HEK293 (cell line): ENCODE results near the gene STK4.

Experiments
- CTCF ChIA-PET: fragments of 350-600 bp; formaldehyde crosslinking; extraction: SDS; loops from one replicate; lab custom pipeline; 2021; ENCODE audit warnings: antibody characterized with exemption; lab: Yijun Ruan, JAX
- POLR2A ChIA-PET: fragments of 300-600 bp; formaldehyde crosslinking; extraction: SDS; loops from one replicate; lab custom pipeline; 2020; ENCODE audit warnings: antibody characterized with exemption, inconsistent platforms; lab: Yijun Ruan, JAX
- H3K27ac ChIP-seq: fragments of 200-500 bp; sonication (Bioruptor generic); 2 replicates; pipeline ENCODE4 v1.5.1; 2014; ENCODE audit warnings: low read depth, low read length, control low read depth, inconsistent platforms; ENCODE audit errors: extremely low read depth
- H3K36me3 ChIP-seq, 2 experiments: fragments of 200-500 bp in 1 of 2; sonication (Bioruptor generic) in 1 of 2; 1 replicate in 1 of 2; 2 replicates in 1 of 2; pipeline ENCODE4 v1.5.1; 2014 to 2017; ENCODE audit warnings: inconsistent platforms in 2 of 2, low read length in 2 of 2; ENCODE audit not compliant: control insufficient read depth in 2 of 2, insufficient read depth in 1 of 2
- H3K4me1 ChIP-seq: fragments of 200-500 bp; sonication (Bioruptor generic); 2 replicates; pipeline ENCODE4 v1.5.1; 2014; ENCODE audit warnings: mild to moderate bottlenecking, low read length, inconsistent platforms; ENCODE audit not compliant: control insufficient read depth, insufficient read depth
- H3K4me3 ChIP-seq: 2 replicates; pipeline ENCODE4 v1.5.1; 2011; ENCODE audit warnings: low read depth, mild to moderate bottlenecking, control low read depth, low read length, moderate library complexity
- H3K9me3 ChIP-seq: fragments of 200-500 bp; sonication (Bioruptor generic); 2 replicates; pipeline ENCODE4 v1.5.1; 2014; ENCODE audit warnings: low read depth, low read length, inconsistent platforms; ENCODE audit not compliant: control insufficient read depth, insufficient read depth
- FEZF1 ChIP-seq: fragments of 450-650 bp; formaldehyde crosslinking; IDR thresholded peaks from 2 replicates; pipeline ENCODE4 v1.5.1; 2016; ENCODE audit warnings: missing biosample characterization, missing genetic modification characterization
- PATZ1 ChIP-seq: fragments of 450-650 bp; formaldehyde crosslinking; IDR thresholded peaks from 2 replicates; pipeline ENCODE4 v1.5.1; 2016; ENCODE audit warnings: missing biosample characterization, missing genetic modification characterization
- PRDM6 ChIP-seq: fragments of 450-650 bp; formaldehyde crosslinking; IDR thresholded peaks from 2 replicates; pipeline ENCODE4 v1.5.1; 2017; ENCODE audit warnings: missing biosample characterization, missing genetic modification characterization
- REPIN1 ChIP-seq: fragments of 450-650 bp; formaldehyde crosslinking; IDR thresholded peaks from 2 replicates; pipeline ENCODE4 v1.5.1; 2017; ENCODE audit warnings: missing biosample characterization, missing genetic modification characterization, low read depth
- ZBTB8A ChIP-seq: fragments of 450-650 bp; formaldehyde crosslinking; IDR thresholded peaks from 2 replicates; pipeline ENCODE4 v1.5.1; 2016; ENCODE audit warnings: missing biosample characterization, missing genetic modification characterization
- ZIC2 ChIP-seq: fragments of 450-650 bp; formaldehyde crosslinking; IDR thresholded peaks from 2 replicates; pipeline ENCODE4 v1.5.1; 2016; ENCODE audit warnings: missing biosample characterization, missing genetic modification characterization
- ZNF140 ChIP-seq: fragments of 450-650 bp; formaldehyde crosslinking; IDR thresholded peaks from 2 replicates; pipeline ENCODE4 v1.5.1; 2016; ENCODE audit warnings: missing biosample characterization, missing genetic modification characterization
- ZNF518A ChIP-seq: fragments of 450-650 bp; formaldehyde crosslinking; conservative IDR thresholded peaks from 2 replicates; pipeline ENCODE4 v1.5.1; 2016; ENCODE audit warnings: low read depth, missing biosample characterization, missing genetic modification characterization
- ZNF544 ChIP-seq: fragments of 450-650 bp; formaldehyde crosslinking; IDR thresholded peaks from 2 replicates; pipeline ENCODE4 v1.5.0; 2017; ENCODE audit warnings: missing biosample characterization, missing genetic modification characterization
- ZNF600 ChIP-seq: fragments of 450-650 bp; formaldehyde crosslinking; IDR thresholded peaks from 2 replicates; pipeline ENCODE4 v1.5.1; 2016; ENCODE audit warnings: missing biosample characterization, missing genetic modification characterization
- ZNF654 ChIP-seq: fragments of 450-650 bp; formaldehyde crosslinking; IDR thresholded peaks from 2 replicates; pipeline ENCODE4 v1.5.1; 2016; ENCODE audit warnings: low read depth, missing biosample characterization, missing genetic modification characterization
- ZNF677 ChIP-seq: fragments of 450-650 bp; IDR thresholded peaks from 2 replicates; pipeline ENCODE4 v1.5.0; 2018; ENCODE audit warnings: missing biosample characterization, mild to moderate bottlenecking, missing genetic modification characterization, moderate library complexity
- ZNF785 ChIP-seq: fragments of 450-650 bp; formaldehyde crosslinking; IDR thresholded peaks from 2 replicates; pipeline ENCODE4 v1.5.1; 2016; ENCODE audit warnings: missing biosample characterization, missing genetic modification characterization

STK4 gene

GRCh38 chr20:44955270-44955669, 11.0 kb upstream of the STK4 start:
- H3K36me3 ChIP-seq, result peaks cover 18 to 67% of the 10 kb centered on the region in 2 experiments; a peak in 2 of 3 replicates
- no peak overlapping the region for H3K27ac ChIP-seq
- TF ChIP-seq ZNF654 (tag by site-specific recombination) (no peak), ZNF544 (no peak), ZNF140 (tag by site-specific recombination) (no peak)
- TF ChIP-seq, all 188 proteins: peak for 0
- Histone ChIP-seq H3K4me3 (no peak overlapping the region), H3K4me1 (peaks cover 4% of the 10 kb centered on the region), H3K9me3 (no peaks in the 10 kb centered on the region)
- POLR2A ChIA-PET, result no interaction called here
- CTCF ChIA-PET, result no interaction called here

GRCh38 chr20:44956410-44956809, 9.9 kb upstream of the STK4 start:
- 0 out of 2 replicates have a peak, but pooled peaks have one; percentile 7 for TF ChIP-seq FEZF1 (tag by site-specific recombination)
- TF ChIP-seq ZNF785 (tag by site-specific recombination), result no peak
- TF ChIP-seq, all 188 proteins: peak for 1
- no peak overlapping the region for H3K4me3 ChIP-seq
- ChIA-PET POLR2A (no interaction called here), CTCF (interaction anchor here (0.6 to 1.5 kb wide), 2 partner anchors 9 to 825 kb away, joined by 5 read pairs; no protein-coding TSS in a partner anchor)
- peaks cover 4% of the 10 kb centered on the region for H3K4me1 ChIP-seq
- H3K36me3 ChIP-seq, result peaks cover 18 to 56% of the 10 kb centered on the region in 2 experiments; a peak in 2 of 3 replicates
- H3K27ac ChIP-seq, result no peak overlapping the region
- H3K9me3 ChIP-seq, result no peaks in the 10 kb centered on the region

GRCh38 chr20:44958276-44958675, 8.0 kb upstream of the STK4 start:
- TF ChIP-seq ZNF677 (tag by site-specific recombination) (no peak), PATZ1 (tag by site-specific recombination) (no peak), REPIN1 (tag by site-specific recombination) (no peak), ZNF600 (tag by site-specific recombination) (peak; percentile 34; the same call in 1 of the 2 replicates), ZBTB8A (tag by site-specific recombination) (no peak), PRDM6 (tag by site-specific recombination) (no peak), ZIC2 (tag by site-specific recombination) (no peak), ZNF518A (tag by site-specific recombination) (no peak)
- TF ChIP-seq, all 188 proteins: peak for 1
- Histone ChIP-seq H3K4me3 (no peak overlapping the region), H3K9me3 (no peaks in the 10 kb centered on the region), H3K4me1 (peaks cover 4% of the 10 kb centered on the region), H3K36me3 (peaks cover 10 to 37% of the 10 kb centered on the region in 2 experiments; a peak in 2 of 3 replicates), H3K27ac (no peak overlapping the region)
- ChIA-PET POLR2A (interaction anchor here (0.7 to 1.4 kb wide), 4 partner anchors 9 to 453 kb away, joined by 3 to 5 read pairs (median 3); no protein-coding TSS in a partner anchor), CTCF (interaction anchor here (0.5 to 2.0 kb wide), 3 partner anchors 137 to 231 kb away, joined by 4 to 8 read pairs (median 5); no protein-coding TSS in a partner anchor)
